DLD1 (cell line): ENCODE measurements around the gene MAP3K14.
"Not testable (repeated sequence)": the region's sequence is repeated elsewhere in the genome, so short reads cannot be mapped to it uniquely, and the experiment has no call there.

Experiments
- in situ Hi-C: cut with HindIII; loops from 2 replicates; pipeline ENCODE4 v1.10.0; 2017; ENCODE audit warnings: low sequenced_read_pairs

Gene MAP3K14

DNA sequence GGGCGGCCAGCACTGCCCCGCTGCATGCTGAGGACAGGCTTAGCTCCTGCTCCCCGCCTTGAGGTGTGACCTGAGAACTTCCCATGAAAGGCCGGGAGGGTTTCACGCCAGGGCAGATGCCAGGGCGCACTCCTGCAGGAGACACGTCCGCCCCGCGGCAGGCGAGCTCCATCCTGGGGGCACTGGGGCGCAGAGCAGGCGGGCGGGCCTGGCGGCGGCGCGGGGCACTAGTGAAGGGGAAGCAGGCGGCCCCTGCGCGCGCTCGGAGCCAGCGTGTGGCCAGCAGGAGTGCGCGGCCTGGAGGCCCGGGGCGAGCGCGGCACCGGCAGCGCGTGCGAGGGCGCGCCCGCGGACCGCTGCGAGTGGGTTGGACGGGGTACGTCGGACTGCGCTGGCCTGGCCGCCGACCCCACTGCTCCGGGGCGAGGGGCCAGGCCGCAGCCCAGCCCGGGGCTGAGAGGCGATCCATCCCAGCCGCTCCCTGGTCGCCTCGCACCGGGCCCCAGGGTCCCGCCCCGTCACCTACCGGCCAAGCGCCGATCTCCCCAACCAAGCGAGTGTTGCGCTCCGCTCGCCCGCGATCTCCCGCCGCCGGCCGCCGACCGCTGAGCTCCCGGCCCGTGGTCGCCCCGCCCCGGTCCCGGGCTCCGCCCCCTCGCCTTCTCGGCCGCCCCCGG, at the start of gene MAP3K14:
Gene MAP3K14, minus strand, starts transcription at position 587 of the 677 bp plus-strand sequence. CDS start 26,275 bp downstream, outside the sequence.
- in situ Hi-C loops = no loop called here

DNA sequence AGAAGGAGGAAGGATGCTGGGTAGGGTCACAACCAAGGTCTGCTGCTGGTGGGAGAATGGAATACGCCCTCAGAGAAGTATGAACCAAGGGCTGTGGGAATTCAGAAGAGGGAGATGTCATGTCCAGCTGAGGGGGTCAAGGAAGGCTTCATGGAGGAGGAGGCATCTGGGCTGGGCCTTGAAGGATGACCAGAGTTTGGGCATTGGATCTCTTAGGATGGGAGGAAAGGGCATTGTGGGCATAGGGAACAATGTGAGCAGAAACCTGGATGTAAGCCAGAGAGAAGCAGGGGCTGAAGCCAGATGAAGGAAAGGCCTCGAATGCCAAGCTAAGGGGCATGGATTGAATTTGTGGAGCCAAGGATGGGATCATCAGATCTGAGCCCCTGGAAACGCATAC, 49.2 kb upstream of the MAP3K14 start:
- in situ Hi-C loops = no loop called here

DNA sequence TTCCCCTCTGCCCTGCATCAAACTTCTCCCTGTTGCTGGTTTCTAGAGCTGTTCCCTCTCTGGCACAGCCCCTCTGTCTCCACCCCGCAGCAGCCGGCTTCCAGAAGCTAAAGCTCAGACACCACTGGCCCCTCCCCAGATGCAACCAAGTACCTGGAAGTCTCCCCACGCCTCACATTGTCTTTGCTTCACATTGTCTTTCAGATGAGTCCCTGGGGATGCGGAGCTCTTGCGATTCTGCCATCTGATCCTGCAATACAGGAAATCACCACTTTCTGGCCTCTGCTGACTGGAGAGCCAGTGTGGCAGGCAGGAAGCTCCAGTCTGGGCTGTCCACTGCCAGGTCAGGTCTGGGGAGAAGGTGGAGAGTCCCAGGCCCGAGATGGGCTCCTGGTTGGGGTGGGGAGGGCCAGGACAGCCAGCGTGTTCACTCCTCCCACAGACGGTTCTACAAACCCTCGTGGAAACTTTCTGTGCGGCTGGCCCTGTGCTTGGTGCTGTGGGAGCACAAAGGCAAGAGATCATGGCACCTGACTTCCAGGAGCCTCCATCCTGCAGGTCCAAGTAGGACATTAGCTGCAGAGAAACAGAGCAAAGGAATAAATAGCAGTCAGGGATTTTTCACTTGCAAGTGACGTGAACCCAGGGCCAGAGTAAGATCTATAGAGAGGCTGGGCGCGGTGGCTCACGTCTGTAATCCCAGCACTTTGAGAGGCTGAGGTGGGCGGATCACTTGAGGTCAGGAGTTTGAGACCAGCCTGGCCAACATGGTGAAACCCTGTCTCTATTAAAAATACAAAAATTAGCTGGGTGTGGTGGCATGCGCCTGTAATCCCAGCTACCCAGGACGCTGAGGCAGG, 47.9 kb upstream of the MAP3K14 start:
- in situ Hi-C loops = no loop called here

DNA sequence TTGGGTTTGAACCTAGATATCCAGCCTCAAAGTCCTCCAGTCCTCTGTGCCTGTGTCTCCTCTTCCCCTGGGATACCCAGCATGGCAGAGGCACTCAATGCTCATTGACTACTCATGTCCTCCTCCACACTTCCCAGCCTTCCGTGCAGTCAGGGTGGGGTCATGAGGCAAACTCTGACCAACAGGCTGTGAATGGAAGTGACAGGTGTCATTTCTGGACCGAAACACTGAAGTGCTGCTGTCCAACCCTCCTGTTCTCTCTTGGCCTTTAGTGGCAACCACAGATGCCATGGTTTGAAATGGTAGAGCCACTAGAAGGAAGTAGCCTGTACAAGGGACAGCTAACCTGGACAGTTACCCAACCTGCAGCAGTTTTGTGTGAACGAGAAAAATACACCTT, 46.7 kb upstream of the MAP3K14 start:
- in situ Hi-C loops = no loop called here

DNA sequence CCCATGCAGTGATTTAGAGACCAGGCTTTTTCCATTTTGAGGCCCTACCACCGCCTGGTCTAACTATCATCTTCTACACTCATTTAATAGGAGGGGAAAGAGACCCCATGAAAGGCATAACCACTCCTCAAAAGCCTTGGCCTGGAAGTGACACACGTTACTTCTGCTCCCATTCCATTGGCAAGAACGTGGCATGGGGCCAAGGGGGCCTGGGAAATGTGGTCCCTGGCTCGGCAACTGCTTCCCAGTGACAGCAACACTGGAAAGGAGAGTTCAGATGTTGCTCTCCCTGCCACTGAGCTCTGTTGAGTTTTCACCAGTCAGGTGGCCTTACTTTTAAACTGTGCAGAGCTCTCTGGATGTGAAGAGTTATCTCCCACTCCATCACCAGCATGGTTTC, 45.2 kb upstream of the MAP3K14 start:
- in situ Hi-C loops = no loop called here

DNA sequence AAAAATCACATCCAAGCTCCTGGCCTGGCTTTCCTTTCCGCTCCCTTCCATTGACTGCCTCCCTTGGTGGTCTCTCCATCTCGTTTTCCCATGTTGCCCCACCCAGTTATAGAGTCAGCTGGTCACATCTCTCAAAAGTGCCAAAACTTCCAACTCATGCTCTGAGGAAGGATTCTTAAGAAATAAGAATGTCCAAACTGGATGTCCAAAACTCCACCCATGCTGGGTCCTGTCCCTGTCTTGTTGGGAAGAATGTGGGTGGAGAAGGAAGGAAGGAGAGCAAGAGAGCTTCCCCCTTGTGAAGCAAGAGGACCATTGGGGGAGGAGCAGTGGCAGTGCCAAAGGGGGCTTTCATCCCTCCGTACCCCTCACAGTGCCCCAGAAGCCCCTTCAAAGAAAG, 44.6 kb upstream of the MAP3K14 start:
- in situ Hi-C loops = no loop called here

DNA sequence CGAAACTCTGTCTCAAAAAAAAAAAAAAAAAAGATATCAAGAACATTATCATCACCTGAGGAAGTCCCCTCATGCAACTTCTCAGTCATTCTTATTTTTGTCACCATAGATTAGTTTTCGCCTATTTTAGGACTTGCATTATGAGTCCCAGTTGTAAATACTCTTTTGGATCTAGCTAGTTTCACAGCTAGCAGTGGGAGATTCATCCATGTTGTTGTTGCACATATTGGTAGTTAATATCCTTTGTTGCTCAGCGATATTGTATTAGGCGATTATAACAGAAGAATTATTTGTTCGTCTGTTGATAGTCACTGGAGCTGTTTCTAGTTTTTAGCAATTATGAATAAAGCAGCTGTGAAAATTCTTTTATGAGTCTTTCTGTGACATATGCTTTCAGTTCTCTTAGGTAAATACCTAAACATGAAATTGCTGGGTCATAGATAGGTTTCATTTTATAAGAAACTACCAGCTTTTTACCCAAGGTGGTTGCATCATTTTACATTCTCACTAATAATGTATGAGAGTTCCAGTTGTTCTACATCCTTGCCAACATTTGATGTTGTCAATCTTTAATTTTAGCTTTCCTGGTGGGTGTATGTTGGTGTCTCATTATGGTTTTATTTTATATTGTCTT, 40.7 kb upstream of the MAP3K14 start:
- in situ Hi-C loops = no loop called here

DNA sequence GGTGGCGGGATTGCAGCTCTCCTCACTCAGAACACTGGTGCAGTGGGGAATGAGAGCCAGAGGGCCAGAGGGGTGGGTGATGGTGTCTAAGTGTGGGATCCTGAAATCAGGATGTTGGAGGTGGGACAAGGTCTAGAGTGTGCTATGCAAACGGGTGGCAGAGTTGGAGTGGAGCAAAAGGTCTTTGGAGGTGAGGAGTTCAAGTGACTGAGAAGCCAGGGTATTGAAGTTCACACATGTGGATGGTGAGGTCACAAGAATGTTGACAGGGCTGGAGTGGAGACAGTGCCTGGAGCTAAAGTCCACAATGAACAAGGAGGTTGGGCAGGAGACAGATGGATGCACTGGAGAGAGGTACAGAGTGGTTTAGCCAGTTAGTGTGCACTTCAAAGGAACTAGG, 38.3 kb upstream of the MAP3K14 start:
- in situ Hi-C loops = no loop called here

DNA sequence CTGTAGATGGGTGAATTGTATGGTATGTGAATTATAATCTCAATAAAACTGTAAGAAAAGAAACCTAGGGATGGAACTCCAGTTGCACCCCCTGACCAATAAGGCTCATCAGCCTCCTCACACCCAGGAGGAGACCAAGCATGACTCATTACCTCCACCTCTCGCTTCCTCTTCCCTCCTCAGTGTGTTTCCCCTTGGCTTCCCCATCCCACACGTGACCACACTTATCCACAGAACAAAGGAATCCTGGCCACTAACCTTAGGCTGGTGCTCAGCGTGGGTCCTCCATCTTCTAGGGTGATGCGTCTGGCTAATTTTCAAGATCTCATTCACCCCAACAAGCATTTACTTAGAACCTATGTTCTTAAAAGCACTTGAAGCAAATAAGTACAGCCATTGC, 36.2 kb upstream of the MAP3K14 start:
- in situ Hi-C loops = no loop called here

DNA sequence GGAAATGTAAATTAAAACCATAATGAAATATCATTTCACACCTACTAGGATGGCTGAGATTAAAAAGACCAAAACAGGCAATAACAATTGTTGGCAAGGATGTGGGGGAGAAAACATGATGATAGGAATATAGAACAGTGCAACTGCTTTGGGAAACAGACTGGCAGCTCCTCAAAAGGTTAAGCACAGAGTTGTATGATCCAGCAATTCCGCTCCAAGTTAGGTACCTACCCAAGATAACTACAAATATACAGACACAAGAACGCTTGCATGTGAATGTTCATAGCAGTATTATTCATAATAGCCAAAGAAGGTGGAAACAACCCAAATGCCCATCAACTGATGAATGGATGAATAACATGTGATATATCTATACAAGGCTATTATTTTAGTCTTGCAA, 35.0 kb upstream of the MAP3K14 start:
- in situ Hi-C loops = no loop called here

DNA sequence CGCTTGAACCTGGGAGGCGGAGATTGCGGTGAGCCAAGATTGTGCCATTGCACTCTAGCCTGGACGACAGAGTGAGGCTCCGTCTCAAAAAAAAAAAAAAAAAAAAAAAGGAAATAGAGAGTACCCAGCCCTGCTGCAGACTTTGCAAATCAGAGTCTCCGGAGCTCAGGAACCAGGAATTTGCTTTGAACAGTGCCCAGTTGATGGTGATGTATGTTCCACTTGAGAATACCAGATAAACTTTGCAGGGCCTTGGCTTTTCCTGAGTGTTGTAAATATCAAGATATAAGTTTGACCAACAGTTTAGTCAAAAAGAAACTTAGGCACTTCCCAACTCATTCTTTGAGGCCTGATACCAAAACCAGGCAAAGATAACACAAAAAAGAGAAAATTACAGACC, 30.6 kb upstream of the MAP3K14 start:
- in situ Hi-C loops = no loop called here

DNA sequence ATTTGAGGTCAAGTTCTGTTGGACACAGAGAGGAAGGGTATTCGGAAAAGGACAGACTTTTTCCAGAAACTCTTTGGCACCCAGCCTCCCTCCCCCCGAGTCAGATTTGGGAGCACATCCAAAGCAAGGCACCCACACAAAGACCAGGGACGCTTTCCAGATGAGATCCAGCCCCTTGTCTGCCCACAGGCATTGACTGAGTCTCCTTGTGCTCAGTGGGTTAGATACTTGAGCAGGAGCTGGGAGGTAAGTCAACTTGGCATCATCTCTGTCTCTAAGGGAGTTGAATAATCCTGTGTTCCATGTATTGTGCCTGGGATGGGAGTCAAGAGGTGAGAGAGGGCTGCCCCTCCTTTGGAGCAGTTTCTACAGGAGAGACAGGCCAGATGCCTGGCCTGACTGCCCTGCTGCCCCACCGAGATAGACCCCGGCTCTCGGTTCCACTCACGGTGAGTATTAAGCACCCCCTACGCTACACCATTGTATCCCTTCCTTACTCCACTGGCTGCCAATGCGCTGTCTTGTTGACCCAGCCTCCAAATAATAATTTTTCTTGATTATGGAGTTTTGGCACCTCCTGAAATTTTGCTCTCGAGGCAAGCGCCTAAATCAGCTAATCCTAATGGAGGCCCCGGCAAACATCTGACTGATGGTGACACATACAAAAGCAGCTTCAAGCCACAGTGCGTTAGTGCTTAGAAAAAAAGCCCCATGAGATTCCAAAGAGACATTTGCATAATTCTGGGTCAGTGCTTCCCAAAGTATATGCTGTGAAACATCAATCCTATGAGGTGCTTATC, 29.6 kb upstream of the MAP3K14 start:
- in situ Hi-C loops = no loop called here

DNA sequence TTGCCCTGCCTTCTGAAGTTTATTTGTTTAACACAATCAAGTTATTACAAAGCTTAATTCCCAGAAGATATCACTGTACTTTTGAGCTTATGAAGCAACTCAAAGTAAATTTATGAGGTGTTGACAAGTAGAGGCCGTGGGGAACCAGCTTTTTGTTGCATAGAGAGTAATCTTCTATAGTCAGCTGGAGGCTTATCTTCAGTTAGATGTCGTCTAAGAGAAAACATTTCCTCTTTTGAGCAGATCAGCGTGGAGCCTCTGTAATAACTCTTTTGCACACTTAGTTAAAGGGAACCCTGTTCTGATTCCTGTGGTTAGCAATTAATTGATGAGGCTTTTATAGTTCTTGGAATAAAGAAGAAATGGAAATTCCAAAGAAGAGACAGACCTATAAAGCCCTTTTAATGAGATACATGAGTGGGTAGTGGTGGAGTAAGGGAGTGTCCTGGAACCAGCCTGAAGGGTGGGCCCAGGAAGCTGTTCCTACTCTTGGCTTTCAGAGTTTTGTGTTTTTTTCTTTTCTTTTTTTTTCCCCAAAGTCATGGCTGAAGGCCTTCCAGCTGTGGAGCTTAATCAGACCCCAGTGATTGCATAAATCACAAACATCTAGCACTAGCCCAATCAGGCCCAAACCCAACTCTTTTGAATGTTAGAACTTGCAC, 28.9 kb upstream of the MAP3K14 start:
- in situ Hi-C loops = no loop called here

DNA sequence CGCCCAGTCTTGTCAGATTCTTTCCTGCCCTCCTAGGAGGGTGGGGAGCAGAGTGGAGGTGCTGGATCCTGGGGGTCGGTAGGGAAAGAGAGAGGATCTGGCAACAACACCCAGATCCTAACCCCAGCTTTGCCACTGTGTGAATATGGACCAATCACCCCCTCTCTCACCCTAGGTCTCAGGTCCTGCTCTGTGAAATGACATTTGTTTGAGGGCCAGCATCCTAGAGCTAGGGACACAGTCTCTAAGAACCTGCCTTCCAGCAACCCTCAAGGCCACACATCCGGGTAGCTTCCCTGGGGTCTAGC, 28.4 kb upstream of the MAP3K14 start:
- in situ Hi-C loops = no loop called here

DNA sequence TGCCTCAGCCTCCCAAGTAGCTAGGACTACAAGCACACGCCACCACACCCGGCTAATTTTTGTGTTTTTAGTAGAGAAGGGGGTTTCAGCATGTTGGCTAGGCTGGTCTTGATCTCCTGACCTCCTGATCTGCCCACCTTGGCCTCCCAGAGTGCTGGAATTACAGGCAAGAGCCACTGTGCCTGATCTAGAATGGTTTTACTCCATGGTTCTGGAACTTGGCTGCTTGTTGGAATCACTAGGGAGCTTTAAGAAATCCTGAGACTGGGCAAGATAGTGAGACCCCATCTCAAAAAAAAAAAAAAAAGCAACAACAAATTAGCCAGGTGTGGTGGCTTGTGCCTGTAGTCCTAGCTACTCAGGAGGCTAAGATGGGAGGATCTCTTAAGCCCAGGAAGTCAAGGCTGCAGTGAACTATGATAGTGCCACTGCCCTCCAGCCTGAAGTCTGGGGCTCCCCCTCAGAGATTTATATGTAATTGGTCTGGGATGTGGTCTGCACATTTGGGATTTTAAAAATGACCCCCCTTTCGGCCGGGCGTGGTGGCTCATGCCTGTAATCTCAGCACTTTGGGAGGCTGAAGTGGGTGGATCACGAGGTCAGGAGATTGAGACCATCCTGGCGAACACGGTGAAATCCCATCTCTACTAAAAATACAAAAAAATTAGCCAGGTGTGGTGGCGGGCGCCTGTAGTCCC, 27.3 kb upstream of the MAP3K14 start:
- in situ Hi-C loops = not testable (repeated sequence)

DNA sequence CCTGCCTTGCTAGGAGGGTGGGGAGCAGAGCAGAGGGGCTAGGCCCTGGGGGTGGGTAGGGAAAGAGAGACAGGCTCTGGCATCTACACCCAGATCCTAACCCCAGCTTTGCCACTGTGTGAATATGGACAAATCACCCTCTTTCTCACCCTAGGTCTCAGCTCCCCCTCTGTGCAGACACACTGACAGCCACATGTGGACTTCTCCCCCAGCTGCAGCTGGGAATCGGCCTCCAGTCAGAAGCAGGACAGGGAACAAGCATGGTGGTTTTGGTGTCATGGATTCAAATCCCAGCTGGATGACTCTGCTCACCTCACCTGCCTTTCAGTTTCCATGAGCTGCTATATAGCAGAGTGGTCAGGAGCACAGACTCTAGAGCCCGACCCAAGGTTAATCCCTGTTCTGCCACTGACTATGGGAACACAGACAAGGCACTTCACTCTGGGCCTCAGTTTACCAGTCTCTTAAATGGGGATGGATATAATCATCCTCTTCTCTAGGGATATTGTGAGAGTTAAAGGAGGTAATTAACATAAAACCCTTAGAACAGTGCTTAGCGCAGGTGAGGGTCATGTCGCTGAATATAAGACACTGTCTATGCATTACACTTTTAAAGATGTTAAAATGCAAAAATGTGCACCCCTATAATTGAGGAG, 26.2 kb upstream of the MAP3K14 start:
- in situ Hi-C loops = no loop called here

DNA sequence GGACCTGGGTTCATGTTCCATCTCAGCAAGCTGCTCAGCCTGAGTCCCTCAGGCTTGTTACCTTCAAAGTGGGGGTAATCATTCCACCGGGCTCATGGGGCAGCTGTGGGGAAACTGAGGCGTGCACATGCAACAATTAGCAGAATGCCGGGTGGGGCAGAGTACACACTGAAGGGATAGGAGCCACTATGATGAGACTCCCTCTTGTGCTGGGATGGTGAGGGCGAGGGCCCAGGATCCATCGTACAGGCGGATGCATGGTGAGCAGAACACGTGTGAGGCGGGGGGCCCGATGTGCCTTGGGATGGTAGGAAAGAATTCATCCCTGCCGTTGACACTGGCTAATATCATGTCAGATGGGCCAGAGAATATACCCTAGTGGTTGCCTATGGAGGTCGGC, 25.5 kb upstream of the MAP3K14 start:
- in situ Hi-C loops = no loop called here

DNA sequence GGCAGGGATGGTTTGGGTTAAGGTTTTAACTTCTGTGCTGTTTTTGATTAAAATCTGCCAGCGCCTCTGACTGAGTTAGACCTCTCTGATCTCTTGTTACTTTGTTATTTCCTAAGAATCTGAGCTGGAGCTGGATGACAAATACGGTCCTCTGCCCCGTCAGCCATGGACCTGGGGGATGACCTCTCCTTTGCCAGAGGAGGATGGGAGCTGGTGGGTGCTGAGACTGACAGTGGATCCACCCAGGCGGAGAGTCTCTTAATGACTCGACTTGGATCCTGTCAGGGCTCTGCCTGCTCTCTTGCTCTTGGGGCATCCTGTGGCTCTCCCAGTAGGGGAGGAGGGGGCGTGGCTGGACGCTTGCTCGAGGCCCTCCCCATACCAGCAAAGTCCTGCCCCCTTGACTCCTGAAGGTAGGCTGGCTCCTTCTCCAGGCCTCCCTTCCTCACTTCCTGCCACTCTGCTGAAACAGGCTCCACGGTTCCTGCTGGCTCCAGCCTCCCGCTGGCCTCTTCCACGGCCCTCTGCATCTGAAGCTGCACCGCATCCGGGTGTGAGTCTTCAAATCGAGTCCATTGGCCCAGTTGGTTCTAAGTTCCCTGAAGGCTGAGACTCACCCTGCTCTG, 24.8 kb upstream of the MAP3K14 start:
- in situ Hi-C loops = no loop called here
